Hematopoietic multipotent progenitor cell treated with erythropoietin and hydrocortisone succinate and interleukin-3 and kit ligand, for 8 days (in vitro differentiated cells): Measurements from ENCODE around the gene CACNA2D3.
"Not testable (repeated sequence)": the region's sequence is repeated elsewhere in the genome, so short reads cannot be mapped to it uniquely, and the experiment has no call there.

Source experiments
- DNase-seq: peaks from one replicate; pipeline ENCODE4 v3.0.0-alpha.2; 2015

The CACNA2D3 gene

GRCh38 chr3:54599716-54600115 is 477.4 kb downstream of the CACNA2D3 start:
- DNase-seq = no peak

- DNase-seq = no peak
Observed at GRCh38 chr3:54600441-54601204, 478.3 kb downstream of the CACNA2D3 start.

- no peak for DNase-seq
Observed at GRCh38 chr3:54604495-54604894, 482.1 kb downstream of the CACNA2D3 start.

GRCh38 chr3:54608041-54608440 is 485.7 kb downstream of the CACNA2D3 start:
- no peak for DNase-seq

GRCh38 chr3:54619053-54619452 is 496.7 kb downstream of the CACNA2D3 start:
- no peak for DNase-seq

GRCh38 chr3:54619531-54619930 is 497.2 kb downstream of the CACNA2D3 start:
- no peak for DNase-seq

GRCh38 chr3:54621184-54621583 is 498.8 kb downstream of the CACNA2D3 start:
- DNase-seq = peak; percentile 85

- DNase-seq = no peak
Observed at GRCh38 chr3:54622678-54623077, 500.3 kb downstream of the CACNA2D3 start.

- DNase-seq = no peak
Observed at GRCh38 chr3:54625805-54626787, 503.7 kb downstream of the CACNA2D3 start.

- no peak for DNase-seq
Observed at GRCh38 chr3:54628888-54629441, 506.6 kb downstream of the CACNA2D3 start.

GRCh38 chr3:54630101-54630623 is 507.8 kb downstream of the CACNA2D3 start:
- no peak for DNase-seq

- not testable (repeated sequence) for DNase-seq
Observed at GRCh38 chr3:54631001-54631400, 508.6 kb downstream of the CACNA2D3 start.

GRCh38 chr3:54631516-54632325 is 509.4 kb downstream of the CACNA2D3 start:
- DNase-seq = no peak

- no peak for DNase-seq
Observed at GRCh38 chr3:54632326-54632665, 509.9 kb downstream of the CACNA2D3 start.

GRCh38 chr3:54632834-54633233 is 510.5 kb downstream of the CACNA2D3 start:
- DNase-seq = no peak

- no peak for DNase-seq
Observed at GRCh38 chr3:54633444-54634121, 511.2 kb downstream of the CACNA2D3 start.

GRCh38 chr3:54634122-54634469 is 511.7 kb downstream of the CACNA2D3 start:
- DNase-seq = no peak

- not testable (repeated sequence) for DNase-seq
Observed at GRCh38 chr3:54639790-54640372, 517.5 kb downstream of the CACNA2D3 start.

GRCh38 chr3:54641226-54642014 is 519.1 kb downstream of the CACNA2D3 start:
- DNase-seq = no peak

- DNase-seq = no peak
Observed at GRCh38 chr3:54642147-54642546, 519.8 kb downstream of the CACNA2D3 start.

- no peak for DNase-seq
Observed at GRCh38 chr3:54647721-54648120, 525.4 kb downstream of the CACNA2D3 start.
